HG02798 (cell line): ENCODE measurements around the gene TRIP11.

Source experiments
- ATAC-seq: cut with Tn5 transposase; IDR thresholded peaks from one replicate; pipeline ENCODE4 v1.9.1; 2021; ENCODE audit warnings: mild to moderate bottlenecking; ENCODE audit not compliant: unreplicated experiment, poor library complexity

Gene TRIP11

GRCh38 chr14:91961297-91962220 is 78.3 kb downstream of the TRIP11 start:
- no peak for ATAC-seq

- ATAC-seq = no peak
Observed at GRCh38 chr14:91957876-91958313, 82.0 kb downstream of the TRIP11 start.

DNA sequence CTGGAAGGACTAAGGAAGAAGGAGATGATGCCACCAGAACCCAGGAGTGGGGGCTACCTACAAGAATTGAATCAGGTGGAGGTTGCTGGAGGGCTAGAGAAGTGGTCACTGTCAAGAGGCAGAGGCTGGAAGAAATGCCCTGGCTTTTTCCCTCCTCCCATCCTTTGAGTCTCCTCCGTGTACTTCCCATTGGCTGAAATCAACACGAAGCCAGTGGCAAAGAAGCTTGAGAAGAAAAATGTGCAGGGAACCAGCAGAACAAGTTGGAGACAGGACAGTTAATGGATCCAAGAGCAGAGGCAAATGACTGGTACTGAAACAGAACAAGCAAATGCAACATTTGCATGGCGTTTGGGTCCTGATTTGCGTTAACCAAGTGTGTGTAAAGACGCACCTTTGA is 83.2 kb downstream of the TRIP11 start:
- ATAC-seq = no peak

DNA sequence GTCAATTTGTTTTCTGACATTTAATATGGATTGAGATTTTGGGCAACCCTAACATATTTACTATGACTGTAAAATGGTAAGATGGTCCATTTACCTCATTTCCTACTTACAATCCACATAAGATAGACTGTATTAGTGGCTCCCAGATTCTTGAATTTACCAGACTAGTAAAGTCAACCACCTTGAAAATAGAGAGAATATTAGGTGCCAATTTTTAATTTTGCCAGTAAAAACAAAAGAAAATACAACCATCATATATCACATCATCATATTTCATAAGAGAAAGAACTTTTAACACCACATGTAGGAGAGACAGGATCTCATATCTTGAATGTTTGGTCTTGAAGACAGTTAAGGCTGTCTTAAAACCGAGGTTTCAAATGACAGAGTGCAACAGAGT is 84.7 kb downstream of the TRIP11 start:
- ATAC-seq = no peak

DNA sequence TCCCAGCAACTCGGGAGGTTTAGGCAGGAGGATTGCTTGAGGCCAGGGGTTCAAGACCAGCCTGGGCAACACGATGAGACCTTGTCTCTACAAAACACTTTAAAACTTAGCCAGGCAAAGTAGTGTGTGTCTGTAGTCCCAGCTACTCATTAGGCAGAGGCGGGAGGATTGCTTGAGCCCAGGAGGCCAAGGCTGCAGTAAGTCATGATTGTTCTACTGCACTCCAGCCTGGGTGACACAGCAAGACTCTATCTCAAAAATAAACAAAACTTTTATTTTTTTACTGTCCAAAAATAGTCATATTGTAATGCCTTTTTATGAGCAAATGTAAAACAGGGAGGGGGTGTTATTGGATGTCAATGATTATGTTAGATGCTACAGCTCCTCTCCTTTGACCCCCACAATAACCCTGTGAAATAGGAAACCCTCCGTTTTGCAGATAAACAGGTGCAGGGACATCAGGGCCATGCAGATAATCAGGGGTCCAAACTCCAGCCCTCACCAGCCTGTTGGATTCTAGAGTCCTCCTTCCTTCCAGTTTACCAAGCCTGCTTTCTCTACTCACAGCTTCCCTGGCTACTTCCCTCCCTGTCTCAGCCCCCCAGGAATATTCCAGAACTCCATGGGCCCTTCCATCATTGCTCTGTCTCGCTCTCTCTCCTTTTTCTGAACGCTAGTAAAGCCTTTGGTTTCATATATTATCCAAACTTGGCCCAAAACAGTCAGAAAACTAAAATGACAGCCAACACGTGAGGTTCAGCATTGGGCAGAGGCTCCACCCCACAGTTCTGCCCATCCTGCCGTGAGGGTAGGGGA is 86.5 kb downstream of the TRIP11 start:
- no peak for ATAC-seq

DNA sequence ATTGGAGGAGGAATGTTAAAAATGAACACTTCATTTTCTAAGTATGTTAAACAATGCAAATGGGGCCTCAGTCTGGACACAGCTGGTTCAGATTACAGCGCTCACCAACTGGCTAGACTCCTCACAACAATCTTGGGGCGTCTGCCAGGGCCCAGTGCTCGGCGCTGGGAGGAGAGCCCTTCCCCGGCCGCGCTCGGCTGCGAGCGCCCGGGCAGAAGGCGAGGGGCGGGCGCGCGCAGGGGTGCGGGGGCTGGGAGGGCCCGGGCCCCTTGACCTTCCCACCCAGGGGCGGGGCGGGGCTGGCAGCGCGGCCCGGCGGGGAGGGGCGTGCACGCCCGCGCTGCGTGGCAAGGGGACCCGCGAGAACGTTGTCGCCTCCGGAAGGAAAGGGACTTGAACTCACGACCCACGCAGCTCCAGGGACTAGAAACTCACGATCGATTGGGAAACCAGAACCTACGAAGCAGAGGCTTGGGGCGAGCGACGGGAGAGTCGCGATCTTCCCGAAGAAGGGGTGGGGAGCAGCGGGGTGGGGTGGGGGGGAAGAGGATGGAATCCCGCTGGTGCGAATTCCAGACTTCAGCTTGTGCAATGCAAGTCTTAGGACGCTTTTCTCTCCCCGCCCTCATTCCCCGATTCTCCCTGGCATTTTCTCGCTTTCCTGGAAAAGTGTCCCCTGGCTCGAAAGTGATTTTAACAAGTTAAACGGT is 92.2 kb downstream of the TRIP11 start, which contains the start of gene FBLN5:
FBLN5 (minus strand) TSS at position 220 of the 710 bp plus-strand sequence. CDS start 465 bp downstream, outside the sequence.
- ATAC-seq = no peak

GRCh38 chr14:91946622-91947474 is 93.0 kb downstream of the TRIP11 start:
- no peak for ATAC-seq

DNA sequence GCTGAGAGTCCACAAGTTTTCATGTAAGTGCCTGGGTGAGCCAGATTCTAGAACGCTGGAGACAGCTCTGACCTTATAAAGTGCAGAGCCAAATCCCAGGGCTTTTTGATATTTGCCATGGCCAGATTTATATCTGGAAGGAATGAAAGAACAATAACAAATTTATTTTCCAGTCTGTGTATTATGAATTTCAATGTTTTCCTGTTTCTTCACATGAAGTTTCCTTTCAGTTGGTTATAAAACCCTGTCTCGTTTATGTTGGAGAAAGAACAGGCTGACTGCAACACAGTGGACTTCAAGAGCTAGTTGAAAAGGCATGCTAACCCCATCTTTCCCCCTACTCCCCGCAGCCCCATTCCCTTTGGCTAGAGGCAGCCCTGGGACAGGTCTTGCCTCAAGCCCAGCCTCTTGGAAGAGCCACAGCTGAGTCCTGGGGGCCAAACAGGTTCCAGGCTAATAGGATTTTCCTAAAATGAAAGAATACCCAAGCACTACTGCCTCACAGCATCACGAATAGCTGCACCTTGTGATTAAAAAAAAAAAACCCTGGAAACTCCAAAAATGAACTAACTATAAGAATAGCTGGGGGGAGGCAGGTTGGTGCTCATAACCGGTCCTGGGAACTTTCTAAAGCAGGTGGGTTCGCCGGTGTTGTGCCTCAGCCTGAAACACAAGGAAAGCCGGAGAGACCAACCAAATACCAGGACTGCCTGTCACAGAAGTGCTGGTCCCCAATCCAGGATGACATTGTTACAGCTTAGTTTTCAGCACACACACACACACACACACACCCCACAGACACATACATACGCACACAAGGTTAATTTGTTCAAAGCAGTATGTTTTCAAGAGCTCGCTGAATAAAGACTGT is 93.9 kb downstream of the TRIP11 start:
- no peak for ATAC-seq

DNA sequence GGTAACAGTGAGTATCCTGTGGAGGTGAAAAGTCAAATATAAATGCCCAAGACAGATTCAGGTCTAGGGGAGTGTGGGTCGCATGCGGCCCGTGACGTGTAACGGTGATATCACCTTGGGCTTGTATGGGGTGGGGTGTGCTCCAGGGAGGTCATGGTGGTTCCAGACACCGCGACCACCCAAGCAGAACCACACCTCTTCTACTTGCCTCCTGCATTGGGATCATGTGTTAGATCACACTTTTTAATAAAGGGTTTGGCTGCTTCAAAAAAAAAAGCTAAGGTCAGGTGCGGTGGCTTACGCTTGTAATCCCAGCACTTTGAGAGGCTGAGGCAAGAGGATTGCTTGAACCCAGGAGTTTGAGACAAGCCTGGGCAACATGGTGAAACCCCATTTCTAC is 96.9 kb downstream of the TRIP11 start:
- ATAC-seq = no peak

DNA sequence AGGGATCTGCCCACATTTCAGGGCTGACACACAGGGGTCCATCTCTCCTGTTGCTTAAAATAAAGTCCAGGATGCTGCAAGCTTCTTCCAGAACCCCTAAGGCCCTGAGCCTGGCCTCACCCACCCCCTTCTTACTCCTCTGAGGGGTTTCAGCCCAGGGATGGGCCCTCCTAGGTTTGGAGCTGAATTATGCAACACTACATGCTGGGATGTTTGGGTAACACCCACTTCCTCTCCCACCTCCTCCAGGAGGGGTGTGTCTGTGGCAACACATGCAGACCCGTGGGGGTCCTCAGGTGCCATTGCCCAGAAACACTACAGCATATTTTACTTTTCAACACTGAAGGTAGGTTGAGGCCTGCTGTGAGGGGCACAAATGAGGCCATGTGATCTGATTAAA is 97.7 kb downstream of the TRIP11 start:
- ATAC-seq = no peak

GRCh38 chr14:91940209-91940608 is 99.7 kb downstream of the TRIP11 start:
- ATAC-seq = no peak

DNA sequence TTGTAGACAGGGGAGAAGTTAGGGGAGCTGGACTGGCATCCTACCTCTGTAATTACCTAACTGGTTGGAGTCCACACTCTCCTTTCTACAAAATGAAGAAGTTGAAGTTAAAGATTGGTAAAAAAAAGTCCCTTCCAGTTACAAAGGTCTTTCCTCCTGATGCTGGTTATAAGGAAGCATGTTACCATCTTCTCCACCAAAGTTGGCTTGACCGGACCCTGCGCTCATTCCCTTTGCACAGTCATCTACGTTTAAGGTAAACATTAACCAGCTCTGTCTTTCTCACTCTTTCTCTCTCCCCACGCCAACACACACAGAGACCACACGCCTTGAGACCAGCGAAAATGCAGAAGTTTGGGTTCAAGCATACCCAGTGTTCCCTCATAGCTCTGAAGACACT is 104.3 kb downstream of the TRIP11 start:
- ATAC-seq = no peak

DNA sequence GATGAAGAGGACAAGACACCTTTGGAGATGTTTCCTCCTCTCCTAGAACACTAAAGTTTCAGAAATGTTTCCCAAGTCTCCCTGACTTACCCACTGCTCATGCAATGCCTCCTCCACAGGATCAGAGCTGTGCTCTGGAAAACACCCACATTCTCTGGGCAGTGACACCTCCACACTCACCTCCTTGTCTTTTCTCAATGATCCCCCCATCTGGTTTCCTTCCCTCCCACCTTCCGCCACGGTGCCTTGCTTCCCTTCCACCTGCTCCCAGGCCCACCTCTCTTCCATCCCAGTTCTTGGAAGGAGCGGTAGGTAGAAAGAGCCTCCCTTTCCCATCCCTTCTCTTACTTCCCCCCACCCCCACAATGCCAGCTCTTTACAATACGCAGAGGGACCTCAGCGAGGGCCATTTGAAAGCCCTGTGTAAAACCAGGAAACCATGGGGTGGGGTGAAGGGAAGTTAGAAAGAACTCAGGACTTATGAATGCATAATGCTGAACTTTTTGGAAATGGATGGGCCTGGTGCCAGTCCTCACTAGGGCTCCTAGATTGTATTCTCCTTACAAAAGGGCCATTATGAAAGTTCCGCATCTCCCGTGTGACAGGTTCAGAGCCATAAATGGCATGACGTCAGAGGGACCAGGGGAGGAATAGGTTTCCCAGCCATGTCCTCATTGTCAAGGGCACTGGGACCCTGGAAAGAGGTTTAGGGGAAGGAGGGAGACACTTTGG is 105.1 kb downstream of the TRIP11 start:
- ATAC-seq = no peak

- ATAC-seq = no peak
Observed at GRCh38 chr14:91931478-91932088, 108.3 kb downstream of the TRIP11 start.

- no peak for ATAC-seq
Observed at GRCh38 chr14:91929700-91930099, 110.2 kb downstream of the TRIP11 start.

DNA sequence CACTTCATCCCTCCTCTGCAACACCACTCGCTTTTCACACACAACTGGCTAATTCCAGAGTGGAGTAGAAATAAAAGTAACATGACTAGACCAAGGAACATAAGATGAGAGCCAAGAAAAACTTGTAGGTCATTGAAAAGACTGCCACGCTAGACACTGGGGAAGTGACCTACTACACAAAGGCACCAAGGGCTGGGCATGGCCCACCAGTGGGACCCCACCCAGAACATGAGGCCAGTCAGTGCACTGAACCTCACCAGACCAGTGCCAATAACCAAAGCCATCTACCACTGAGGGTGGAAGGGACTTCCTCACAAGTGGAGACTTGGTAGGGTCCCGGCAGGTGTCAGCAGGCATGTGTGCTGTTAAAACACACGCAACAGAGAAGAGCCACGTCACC is 112.1 kb downstream of the TRIP11 start:
- ATAC-seq = no peak

- ATAC-seq = no peak
Observed at GRCh38 chr14:91927191-91927590, 112.7 kb downstream of the TRIP11 start.
